Inferior parietal cortex (tissue), 1 donor: ENCODE measurements around the gene FAM114A2.
"Not testable (repeated sequence)": the region's sequence is repeated elsewhere in the genome, so short reads cannot be mapped to it uniquely, and the experiment has no call there.

ENCODE experiments used
- DNase-seq: peaks from one replicate; pipeline ENCODE4 v3.0.0-alpha.2; 2016; ENCODE audit errors: extremely low spot score

Gene FAM114A2

DNA sequence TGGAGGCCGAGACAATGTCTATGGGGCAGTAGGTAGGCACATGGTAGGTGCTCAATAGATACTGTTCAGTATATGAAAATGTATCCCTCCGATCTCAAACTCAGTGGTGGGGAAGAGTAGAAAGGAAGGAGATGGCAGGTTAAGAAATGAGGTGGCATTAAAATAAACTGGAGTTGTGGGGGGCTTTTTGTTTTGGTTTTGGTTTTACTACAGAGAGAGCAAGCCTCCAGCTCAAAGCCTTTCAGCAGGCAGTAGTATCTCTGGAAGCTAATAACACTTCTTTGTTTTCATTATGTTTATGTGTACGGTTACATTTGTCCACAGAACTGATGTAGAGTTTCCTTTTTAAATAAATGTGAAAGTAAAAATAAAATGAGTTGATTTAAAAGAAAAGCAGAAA is 8.6 kb upstream of the FAM114A2 start:
- no peak for DNase-seq

DNA sequence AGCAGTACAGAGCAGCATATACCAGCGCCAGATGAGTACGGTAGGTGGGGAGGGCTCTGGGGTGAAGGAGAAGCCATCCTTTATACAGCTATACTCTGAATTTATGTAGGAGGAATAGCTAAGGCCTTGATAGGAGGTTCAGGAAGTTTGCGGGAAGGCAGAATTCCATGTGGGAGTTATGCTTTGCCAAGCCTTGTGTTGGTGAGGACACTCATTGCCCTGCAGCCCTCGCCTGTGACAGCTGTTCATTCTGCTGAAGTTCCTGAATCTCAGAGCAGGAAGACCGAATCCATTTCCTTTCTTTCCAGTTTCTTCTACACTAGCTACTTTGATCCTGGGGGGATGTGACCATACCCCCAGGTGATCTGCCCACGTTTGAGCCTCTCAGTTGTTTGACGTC is 7.8 kb upstream of the FAM114A2 start:
- no peak for DNase-seq

- DNase-seq = no peak
These were observed 5.9 kb upstream of the FAM114A2 start for GRCh38 chr5:154044581-154044980.

GRCh38 chr5:154044099-154044498 is 5.4 kb upstream of the FAM114A2 start:
- DNase-seq = no peak

- DNase-seq = no peak
These were observed 4.1 kb upstream of the FAM114A2 start for GRCh38 chr5:154042766-154043165.

DNA sequence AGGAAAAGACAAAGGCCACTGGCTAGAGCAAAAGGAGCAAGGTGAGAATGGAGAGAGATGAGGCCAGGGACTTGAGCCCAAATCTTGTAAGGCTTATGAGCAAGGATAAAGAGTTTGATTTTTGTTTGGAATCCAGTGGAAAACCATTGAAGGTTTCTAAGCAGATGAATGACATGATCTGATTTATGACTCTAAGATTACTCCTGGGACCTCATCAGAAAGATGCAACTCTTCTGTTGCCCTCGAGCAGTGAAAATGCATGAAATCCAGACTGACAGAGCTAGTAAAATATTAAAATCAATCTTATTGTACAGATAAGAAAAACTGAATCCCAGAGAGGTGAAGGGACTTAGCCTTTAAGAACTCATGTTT is 734 bp upstream of the FAM114A2 start:
- DNase-seq = no peak

DNA sequence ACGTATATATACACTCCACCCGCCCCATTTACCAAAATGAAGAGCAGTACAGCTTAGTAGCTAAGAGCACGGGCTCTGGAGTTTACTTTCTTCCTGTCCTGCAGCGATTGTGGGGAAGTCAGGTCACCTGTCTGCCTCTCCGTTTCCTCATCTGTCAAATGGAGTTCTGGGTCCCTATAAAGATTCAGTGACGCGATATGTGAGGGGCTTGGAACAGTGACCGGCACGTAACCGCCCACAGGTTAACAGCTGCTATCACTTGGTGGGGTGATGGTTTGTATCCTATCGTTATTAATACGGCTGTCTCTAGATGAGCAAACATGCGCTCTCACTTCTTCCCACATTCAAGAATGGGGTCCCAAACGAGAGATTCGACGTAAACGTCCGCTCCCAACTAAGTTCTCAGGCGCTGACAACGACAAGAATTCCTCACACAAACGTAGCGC is 426 bp downstream of the FAM114A2 start:
- peak; percentile 46 for DNase-seq

DNA sequence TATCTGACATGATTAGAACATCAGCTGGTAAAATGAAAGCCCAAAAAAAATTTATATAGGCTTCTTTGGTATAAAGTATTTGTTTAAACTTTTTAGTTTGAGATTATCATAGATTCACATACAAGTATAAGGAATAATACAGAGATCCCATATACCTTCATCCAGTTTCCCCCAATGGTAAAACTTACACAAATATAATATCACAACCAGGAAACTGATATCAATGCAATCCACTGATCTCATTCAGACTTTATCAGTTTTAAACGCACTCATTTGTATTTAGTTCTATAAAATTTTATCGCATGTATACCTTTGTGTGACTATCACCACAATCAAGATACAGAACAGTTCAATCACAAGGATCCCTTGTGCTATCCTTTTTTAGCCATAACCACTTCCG is 3.8 kb downstream of the FAM114A2 start:
- no peak for DNase-seq

- no peak for DNase-seq
These were observed 6.7 kb downstream of the FAM114A2 start for GRCh38 chr5:154031937-154032489.

GRCh38 chr5:154025951-154026350 is 12.8 kb downstream of the FAM114A2 start:
- DNase-seq = no peak

DNA sequence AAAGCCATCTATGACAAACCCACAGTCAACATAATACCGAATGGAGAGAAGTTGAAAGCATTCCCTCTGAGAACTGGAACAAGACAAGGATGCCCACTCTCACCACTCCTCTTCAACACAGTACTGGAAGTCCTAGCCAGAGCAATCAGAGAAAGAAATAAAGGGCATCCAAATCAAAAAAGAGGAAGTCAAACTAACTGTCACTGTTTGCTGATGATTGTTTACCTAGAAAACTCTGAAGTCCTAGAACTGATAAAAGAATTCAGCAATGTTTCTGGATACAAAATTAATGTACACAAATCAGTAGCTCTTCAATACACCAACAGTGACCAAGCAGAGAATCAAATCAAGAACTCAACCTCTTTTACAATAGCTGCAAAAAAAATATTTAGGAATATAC is 19.8 kb downstream of the FAM114A2 start:
- DNase-seq = not testable (repeated sequence)

GRCh38 chr5:154015071-154015693 is 23.5 kb downstream of the FAM114A2 start:
- DNase-seq = no peak

DNA sequence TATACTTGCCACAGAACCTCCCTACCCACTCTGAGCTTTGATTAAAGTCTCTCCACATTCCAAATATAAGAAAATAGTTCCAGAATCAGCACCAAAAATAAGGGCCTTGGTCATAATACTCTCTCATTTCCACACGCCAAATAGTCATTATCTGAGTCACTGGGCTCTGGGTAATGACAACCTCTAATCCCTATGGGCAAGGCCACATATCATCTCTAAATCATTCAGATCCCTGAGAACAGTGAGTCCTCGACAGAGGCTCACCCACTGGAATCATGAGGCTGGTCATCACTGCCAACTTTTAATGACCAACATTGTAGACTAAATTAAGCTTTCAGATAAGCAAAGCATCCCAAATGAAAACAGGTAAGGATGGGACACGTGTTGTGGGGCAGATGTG is 28.1 kb downstream of the FAM114A2 start:
- no peak for DNase-seq

DNA sequence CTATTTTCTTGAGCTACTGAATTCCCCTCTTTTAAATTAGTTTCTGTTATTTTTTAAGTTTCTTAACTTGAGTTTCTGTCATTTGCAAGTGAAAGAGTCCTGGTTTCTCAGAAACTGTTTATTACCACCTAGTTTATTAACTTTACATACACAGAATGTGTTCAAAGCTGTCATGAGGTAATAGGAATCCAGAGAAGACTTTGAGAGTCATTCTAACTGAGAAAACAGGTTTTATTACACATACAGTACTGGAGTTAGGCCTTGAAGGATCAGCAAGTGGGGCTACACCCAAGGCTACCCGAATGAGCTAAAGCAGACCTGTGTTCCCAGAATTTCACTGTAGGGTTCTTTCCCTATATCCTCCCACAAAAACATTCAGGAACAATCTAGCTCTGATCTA is 33.1 kb downstream of the FAM114A2 start:
- no peak for DNase-seq

- DNase-seq = no peak
These were observed 36.1 kb downstream of the FAM114A2 start for GRCh38 chr5:154002511-154003020.

DNA sequence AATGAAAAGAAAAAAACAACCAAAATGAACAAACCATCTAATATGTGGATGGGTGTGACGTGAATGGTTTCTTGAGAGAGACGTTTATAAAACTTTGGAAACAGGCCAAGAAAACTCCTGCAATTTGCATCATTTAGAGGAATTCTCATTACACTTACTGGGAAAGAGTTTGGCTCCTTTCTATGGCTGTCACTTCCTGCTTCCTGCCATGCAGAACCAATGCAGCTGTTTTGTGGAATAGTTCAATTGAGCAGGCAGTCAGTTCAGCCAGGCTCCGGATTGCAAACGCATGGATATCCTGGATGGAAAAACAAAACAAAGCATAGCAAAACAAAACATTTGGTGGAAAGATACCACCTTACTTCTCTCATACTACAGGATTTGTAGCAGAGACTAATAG is 36.6 kb downstream of the FAM114A2 start:
- no peak for DNase-seq

DNA sequence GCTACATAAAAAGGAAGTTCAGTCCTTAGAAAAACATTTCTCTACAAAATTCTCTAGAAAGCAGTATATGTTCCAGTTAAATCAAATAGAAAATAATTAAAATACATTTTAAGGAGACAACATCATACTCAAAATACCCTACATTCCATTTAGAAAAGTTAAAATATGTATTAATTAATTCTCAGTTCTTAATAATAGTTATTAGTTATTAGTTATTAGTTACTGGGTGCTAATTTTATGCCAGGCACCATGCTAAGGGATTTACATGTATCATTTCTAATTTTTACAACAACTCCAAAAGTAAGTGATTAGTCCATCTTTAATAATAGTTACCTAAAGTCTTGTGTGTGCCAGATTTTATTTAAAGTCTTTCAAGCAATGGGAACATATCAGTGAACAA is 38.0 kb downstream of the FAM114A2 start:
- DNase-seq = no peak

- no peak for DNase-seq
These were observed 38.7 kb downstream of the FAM114A2 start for GRCh38 chr5:153999995-154000394.

DNA sequence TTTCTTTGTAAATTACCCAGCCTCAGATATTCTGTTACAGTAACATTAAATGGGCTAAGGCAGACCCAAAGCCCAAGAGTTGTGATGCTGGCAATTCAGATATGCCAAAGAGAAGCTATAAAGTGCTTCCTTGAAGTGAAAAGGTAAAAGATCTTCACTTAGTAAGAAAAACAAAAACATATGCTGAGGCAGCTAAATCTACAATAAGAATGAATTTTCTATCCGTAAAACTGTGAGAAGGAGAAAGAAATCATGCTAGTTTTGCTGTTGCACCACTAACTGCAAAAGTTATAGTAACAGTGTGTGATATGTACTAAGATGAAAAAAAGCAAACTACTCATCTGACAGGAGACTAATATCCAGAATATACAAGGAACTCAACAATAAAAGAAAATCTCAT is 39.9 kb downstream of the FAM114A2 start:
- DNase-seq = no peak

GRCh38 chr5:153998010-153998409 is 40.7 kb downstream of the FAM114A2 start:
- DNase-seq = no peak

- no peak for DNase-seq
These were observed 47.5 kb downstream of the FAM114A2 start for GRCh38 chr5:153991168-153991567.

DNA sequence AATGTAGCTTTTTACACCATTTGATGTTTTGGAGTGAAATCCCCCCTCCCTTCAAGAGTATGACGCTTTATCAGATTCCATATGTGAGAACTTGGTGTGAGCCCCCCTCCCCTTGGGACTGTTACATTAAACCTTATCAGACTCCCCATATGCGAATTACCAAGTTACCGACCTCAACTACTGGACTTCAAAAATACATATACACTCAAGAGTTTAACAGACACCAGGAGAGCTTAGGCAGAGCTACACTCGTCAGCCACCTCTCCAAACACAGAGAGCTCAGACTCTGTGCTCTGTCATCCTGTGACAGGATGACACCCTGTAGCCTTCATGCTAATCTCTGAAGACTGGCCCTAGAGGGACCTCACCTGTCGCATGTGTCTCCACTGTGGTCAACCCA is 50.2 kb downstream of the FAM114A2 start:
- no peak for DNase-seq

DNA sequence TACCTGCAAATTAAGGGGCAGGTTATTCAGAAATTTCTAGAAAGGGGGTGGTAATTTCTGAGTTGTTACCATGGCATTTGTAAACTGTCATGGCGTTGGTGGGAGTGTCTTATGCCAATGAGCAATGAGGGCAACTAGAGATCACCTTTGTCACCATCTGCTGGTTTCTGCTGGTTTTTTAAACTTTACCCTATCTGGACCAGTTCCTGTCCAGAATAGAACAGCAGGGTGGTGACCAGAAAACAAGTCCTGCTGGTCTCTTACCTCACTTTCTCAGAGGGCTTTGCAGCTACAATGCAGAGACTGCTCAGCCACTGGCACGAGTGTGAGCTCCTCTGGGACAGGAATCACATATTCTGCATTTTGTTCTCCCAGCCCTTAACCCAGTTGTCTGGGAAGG is 51.4 kb downstream of the FAM114A2 start:
- no peak for DNase-seq

GRCh38 chr5:153985498-153985897 is 53.2 kb downstream of the FAM114A2 start:
- no peak for DNase-seq
